ENCODE data around the gene CDC27.

DNA sequence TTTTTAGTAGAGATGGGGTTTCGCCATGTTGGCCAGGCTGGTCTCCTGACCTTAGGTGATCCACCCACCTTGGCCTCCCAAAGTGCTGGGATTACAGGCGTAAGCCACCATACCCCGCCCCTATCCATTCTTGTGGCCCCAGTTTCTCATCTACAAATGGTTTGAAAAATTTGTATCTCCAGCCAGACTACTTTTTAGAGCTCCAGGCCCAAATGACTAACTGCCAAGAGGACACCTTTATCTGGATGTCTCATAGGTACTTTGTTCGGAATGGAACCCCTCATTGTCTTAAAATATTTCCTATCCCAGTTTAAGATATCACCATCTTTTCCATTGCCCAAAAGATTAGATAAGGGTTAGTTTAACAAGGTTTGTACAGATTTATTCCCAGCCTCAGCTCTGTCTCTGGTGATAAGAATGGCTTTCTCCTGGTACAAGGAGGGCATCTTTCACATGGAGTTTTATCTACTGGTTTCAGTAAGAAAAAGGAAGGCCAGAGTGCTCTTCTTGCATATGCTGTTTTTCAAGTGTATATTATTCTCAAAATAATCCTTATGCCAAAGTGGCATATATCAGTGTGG lies 4.9 kb upstream of the CDC27 start:
- TF ChIP-seq POLR2A (IDR thresholded peaks at IDR 0.05; ENCODE audit: low read depth, low read length) (no peak), TAF1 (IDR thresholded peaks at IDR 0.05; ENCODE audit: borderline replicate concordance, low read depth, low read length) (no peak), POLR2AphosphoS5 (IDR thresholded peaks at IDR 0.05; ENCODE audit: low read depth, low read length) (no peak)

Data from GM12892 (cell line).